ENCODE measurements around the gene CATSPER2.
"Not testable (repeated sequence)": the region's sequence is repeated elsewhere in the genome, so short reads cannot be mapped to it uniquely, and the experiment has no call there.

CATSPER2 gene

DNA sequence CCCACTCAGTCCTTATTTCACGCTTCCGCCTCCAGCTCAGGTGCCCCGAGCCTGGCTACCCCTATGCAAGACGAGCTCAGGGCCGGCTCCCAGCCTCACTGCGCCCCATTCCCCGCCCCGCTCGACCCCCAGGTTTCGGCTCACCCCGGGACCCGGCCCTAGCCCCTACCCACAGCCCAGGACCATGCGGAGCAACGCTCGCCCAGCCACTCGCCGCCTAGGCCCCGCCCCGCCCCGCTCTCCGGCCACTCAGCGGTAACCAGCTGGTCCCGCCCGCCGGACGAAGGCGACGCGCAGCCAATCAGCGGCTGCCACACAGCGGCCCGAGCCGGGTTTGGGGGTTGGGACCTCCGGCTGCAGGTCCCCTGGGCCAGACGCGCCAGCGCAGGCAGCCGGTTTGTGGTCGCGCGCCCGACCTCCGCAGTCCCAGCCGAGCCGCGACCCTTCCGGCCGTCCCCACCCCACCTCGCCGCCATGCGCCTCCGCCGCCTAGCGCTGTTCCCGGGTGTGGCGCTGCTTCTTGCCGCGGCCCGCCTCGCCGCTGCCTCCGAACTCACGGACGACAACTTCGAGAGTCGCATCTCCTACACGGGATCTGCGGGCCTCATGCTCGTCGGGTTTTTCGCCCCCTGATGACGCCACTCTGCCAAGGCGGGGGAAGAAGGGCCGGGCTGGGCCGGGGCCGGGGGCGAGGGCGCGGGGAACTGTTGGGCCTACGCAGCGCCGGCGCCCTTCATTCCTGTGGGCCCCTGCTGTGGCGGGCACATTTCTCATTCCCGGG is at the start of gene CATSPER2:
CATSPER2 (minus strand) TSS at position 196 of the 781 bp plus-strand sequence. CDS start 783 bp downstream, outside the sequence.
- no peak within 1 kb of the TSS for H3K4me3 ChIP-seq (ENCODE audit: low read depth, low read length)
- TF ChIP-seq, protein P1, sequence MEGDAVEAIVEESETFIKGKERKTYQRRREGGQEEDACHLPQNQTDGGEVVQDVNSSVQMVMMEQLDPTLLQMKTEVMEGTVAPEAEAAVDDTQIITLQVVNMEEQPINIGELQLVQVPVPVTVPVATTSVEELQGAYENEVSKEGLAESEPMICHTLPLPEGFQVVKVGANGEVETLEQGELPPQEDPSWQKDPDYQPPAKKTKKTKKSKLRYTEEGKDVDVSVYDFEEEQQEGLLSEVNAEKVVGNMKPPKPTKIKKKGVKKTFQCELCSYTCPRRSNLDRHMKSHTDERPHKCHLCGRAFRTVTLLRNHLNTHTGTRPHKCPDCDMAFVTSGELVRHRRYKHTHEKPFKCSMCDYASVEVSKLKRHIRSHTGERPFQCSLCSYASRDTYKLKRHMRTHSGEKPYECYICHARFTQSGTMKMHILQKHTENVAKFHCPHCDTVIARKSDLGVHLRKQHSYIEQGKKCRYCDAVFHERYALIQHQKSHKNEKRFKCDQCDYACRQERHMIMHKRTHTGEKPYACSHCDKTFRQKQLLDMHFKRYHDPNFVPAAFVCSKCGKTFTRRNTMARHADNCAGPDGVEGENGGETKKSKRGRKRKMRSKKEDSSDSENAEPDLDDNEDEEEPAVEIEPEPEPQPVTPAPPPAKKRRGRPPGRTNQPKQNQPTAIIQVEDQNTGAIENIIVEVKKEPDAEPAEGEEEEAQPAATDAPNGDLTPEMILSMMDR (IDR thresholded peaks at IDR 0.05; ENCODE audit: control insufficient read depth, extremely low read depth, insufficient read depth) = no peak
- no peak for DNase-seq (ENCODE audit: low read depth)

DNA sequence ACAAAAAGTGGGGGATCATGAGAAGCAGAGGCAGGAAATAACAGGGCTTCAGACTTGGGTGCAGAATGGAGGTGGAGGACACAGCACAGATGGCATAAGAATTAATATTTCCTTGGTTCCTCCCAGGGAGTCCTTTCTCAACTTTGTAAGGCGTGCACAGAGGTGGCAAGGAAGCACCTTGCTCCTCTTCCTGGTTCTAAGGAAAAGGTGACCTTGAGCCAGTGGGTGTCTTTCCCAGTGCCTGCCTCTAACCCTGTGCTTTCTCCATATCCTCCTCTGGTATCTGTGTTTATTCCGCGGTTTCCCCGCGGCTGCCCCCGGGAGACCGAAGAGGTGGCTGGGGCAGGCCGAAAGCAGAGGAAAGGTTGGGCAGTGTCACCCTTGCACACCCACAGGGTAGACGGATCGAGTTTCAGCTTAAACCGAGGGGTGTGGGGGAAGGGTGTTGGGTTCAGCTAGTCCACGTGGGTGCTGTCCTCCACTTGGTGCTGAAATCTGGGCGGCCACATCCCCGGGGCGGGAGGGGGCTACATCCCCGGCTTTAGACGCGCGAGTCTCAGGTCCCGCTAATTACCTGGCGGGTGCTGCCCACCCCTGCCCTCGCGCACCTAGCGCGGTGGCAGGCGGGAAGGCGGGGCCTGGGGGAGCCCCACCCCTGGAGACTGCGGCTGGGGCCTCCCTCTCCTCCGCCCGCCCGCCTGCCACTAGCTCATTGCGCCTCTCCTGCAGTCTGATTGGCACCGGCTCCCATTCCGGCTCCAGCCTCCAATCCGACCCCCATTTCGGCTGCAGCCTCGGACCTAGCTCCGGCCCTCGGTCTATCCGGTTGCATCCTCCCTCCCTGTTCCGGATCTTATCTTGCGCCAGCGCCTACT is 44.7 kb upstream of the CATSPER2 start, which contains the start of gene CKMT1A:
CKMT1A (plus strand) TSS at position 712 of the 875 bp plus-strand sequence. CDS start 192 bp downstream, outside the sequence.
- H3K4me3 ChIP-seq (ENCODE audit: low read depth, low read length); DNase-seq (ENCODE audit: low read depth): not testable (repeated sequence)

DNA sequence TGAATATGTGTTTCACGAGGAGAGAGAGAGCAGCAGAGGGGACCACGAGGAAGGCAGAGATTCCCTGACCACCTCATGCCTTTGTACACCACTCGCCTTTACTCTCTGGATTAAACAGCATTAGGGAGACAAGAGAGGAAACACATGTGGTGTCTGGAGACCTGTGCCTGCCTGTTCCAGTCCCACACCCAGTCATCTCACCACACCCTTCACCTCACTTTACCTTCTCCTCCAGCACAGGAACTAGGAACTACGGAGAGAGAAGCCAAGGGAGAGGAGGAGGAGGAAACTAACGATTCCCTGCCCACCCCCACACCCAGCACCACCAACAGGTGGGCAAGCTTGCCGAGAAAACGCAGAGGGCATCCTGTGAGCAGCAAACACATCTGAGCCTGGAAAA is 44.0 kb upstream of the CATSPER2 start:
- not testable (repeated sequence) for DNase-seq (ENCODE audit: low read depth); H3K4me3 ChIP-seq (ENCODE audit: low read depth, low read length)

DNA sequence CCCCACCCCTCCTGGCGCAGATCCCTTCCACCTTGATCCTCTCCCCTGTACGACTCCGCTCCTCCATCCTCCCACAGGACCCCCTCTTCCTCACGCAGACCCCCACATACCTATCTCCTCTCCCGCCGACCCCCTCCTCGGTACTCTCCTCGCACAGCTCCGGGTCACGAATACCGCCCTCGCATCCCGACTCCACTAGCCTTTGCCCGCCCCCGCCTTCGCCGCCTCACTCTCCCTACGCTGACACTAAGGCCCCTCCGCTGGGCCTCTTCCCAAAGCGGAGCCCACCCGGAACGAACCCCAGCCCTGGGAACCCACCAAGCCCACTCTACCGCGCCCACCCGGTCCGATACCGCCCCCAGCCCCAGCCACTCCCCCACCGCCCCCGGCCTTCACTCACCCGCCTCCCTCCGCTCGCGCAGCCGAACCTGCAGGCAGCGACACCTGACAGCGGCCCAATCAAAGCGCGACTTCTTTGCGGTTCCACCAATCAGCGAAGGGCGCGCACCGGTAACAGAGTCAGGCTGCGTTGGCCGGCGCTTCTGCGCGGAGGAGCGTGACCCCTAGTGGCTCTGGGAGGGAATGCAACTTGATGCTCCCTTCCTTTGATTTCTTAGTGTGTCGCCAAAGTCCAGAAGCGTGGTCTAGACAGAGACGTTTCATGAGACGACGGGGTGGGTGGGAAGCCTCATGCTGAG is 41.1 kb upstream of the CATSPER2 start:
- H3K4me3 ChIP-seq (ENCODE audit: low read depth, low read length); DNase-seq (ENCODE audit: low read depth): not testable (repeated sequence)

DNA sequence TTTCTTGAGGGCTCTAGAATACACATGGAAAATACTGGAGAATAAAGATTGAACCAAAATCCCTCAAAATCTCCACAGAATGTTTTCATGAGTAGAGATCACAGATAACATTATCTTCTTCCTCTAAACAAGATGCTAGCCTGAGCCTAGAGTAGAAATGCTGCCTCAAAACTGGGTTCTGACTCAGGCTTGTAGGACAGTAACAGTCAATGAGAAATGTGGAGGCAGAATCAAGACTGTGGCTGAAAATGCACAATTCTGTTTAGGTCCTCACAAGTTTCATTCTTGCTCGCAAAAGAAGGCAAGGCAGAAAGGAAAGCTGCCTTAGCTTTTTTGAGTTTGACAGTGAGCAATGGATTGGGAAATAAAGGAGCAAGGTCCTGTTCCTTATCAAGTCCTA is 25.5 kb upstream of the CATSPER2 start:
- not testable (repeated sequence) for H3K4me3 ChIP-seq (ENCODE audit: low read depth, low read length); DNase-seq (ENCODE audit: low read depth)

DNA sequence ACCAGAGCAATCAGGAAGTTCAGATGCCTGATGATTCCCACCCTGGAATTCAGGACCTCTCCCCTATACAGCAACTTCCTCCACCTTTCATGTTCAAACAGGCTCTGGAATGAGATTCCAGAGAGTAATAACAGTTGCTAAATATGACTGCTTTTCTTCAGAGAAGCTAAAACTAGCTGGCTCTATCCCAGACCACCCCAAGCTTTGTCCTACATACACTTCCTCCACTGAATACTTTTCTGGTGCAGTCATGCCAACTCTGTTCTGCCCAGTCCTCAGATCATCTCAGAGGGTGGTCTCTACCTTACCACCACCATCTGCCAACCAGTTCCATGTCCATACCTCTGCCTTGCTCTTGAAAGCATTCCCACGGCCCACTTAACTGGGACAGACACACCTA is 17.5 kb upstream of the CATSPER2 start:
- not testable (repeated sequence) for DNase-seq (ENCODE audit: low read depth); H3K4me3 ChIP-seq (ENCODE audit: low read depth, low read length)

DNA sequence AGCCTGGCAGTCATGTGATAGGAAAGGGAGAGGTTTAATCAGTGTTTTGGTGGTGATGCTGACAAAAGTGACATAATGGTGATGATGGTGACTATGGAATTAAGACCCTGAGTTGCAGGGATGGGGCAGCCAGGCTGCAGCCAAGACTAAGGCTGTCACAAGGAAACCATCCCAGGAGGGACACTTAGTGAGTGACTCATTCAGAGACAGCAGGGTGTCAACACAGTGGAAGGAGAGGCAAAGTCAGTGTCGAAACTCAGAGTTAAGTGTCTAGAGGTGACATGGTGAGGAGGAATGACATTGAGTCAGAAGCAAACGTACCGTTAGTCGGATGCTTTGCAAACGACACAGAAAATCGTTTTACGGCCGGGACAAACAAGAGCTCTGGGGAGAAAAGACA is 14.7 kb upstream of the CATSPER2 start:
- DNase-seq (ENCODE audit: low read depth); H3K4me3 ChIP-seq (ENCODE audit: low read depth, low read length): not testable (repeated sequence)

DNA sequence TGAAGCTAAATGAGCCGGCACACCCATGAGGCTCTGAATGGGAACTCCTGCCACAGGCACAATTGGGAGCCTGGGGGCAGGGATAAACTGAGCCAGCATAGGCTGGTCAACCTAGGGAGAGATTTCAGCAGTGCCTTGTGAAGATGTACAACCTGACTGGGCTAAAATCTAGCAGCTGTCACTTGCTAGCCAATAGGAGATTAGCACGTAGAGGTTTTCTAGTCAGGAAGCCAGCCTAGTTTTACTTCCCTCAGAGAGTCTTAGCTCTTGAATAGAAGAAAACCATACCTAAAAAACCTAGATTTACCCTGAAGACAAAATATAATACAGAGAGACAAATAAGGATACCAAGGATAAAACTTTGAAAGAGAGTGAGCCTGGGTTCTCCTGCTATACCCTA is 13.6 kb upstream of the CATSPER2 start:
- DNase-seq (ENCODE audit: low read depth); H3K4me3 ChIP-seq (ENCODE audit: low read depth, low read length): not testable (repeated sequence)

DNA sequence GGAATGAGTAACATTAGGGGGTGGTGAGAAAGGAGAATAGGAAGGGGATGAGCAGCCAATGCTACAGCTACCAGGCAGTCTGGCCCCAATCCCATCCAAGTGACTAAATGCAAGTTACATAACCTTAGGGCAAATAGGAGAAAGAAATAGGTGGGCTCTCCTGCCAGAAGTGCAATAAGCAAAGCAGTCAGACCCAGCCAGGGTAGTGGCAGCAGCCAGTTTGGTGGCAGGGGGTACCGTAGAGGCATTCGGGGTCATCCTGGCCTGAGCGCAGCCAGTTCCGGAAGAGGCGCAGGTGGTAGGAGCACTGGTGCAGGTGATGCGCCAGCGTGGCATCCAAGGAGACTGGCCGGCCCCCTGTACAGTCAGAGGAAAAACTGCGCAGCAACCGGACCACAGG is 11.1 kb upstream of the CATSPER2 start:
- DNase-seq (ENCODE audit: low read depth); H3K4me3 ChIP-seq (ENCODE audit: low read depth, low read length): not testable (repeated sequence)

DNA sequence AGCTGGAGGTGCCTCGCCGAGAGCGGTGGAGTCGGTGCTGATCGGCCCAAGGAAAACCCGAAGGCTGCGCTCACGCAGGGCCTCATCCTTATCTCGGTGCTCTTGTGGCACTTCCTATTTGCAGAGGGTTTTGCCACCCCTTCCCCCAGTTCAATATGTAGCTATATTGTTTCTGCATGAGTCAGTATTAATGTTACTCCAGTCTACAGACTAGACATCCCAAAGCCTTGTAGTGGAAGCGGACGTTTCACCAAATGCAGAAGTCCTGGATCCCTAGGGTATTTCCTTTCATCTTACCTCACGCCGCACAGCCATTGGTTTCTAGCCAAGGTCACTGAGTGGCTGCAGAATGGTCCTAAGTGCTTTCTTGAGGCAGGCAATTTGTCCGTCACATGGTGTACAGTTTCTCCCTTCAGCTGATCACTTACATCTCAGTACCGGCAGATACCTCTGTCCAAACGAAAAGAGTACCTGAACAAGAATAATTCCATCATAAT is 834 bp upstream of the CATSPER2 start:
- H3K4me3 ChIP-seq (ENCODE audit: low read depth, low read length); DNase-seq (ENCODE audit: low read depth): not testable (repeated sequence)

DNA sequence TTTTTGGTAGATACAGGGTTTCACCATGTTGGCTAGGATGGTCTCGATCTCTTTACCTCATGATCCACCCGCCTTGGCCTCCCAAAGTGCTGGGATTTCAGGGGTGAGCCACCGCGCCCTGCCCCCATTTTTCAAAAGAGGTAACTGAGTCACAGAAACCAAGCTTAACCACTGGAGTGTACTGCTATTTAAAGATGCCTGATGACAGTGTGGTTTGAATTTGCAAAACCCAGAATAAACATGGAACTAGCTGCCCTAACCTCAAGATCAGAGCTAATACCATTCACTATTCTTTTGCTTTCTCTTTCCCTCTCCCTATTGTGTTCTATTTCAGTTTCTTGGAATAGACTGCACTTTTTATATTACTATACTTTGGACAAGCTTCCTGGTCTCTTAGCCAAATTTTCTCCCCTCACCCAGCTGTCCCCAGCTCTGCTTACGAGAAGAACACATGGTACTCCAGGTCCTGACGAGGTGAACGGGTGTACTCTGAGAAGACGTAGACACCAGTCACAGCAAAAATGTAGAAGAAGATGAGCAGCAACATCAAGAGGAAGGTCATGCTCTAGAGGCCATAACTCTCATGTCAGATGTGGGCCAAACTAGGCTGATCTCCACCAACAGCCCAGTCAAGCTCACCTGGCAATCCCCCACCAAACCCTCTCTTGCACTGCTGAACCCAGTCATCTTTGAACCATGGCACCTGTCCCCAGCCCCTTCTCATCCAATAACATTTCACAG is 10.0 kb downstream of the CATSPER2 start:
- not testable (repeated sequence) for DNase-seq (ENCODE audit: low read depth); H3K4me3 ChIP-seq (ENCODE audit: low read depth, low read length)

DNA sequence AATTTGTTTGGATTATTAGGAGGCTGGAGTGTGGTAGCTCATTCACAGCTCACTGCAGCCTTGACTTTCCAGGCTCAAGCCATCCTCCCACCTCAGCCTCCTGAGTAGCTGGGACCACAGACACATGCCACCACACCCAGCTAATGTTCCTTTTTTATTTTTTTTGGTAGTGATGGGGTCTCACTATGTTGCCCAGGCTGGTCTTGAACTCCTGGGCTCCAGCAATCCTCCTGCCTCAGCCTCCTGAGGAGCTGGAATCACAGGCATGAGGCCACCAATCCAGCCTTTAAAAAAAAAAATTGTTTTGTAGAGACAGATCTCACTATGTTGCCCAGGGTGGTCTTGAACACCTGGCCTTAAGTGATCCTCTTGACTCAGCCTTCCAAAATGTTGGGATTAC is 21.7 kb downstream of the CATSPER2 start:
- DNase-seq (ENCODE audit: low read depth); H3K4me3 ChIP-seq (ENCODE audit: low read depth, low read length): not testable (repeated sequence)
